Adrenal gland (tissue), 5 donors: ENCODE results near the gene PITRM1.

Experiments
- POLR2A ChIP-seq, 2 donors: fragments of 450-650 bp; IDR thresholded peaks; one replicate each; pipeline ENCODE4 v1.6.1; 2017; ENCODE audit warnings: antibody characterized with exemption in 2 of 2, mild to moderate bottlenecking in 2 of 2, moderate library complexity in 1 of 2
- TF ChIP-seq, protein P1 (sequence below), 6 experiments: fragments of 450-650 bp in 4 of 6; fragments of 200-600 bp in 2 of 6; sonication (generic) in 1 of 6; IDR thresholded peaks; 1 replicate in 5 of 6; 2 replicates in 1 of 6; pipeline versions ENCODE4 v1.5.1 to v1.8.0; 2016 to 2021; ENCODE audit warnings: antibody characterized with exemption in 6 of 6, mild to moderate bottlenecking in 2 of 6, moderate library complexity in 1 of 6
- donor health status: DM: no; HTN: no; CAD: no.

DNA sequence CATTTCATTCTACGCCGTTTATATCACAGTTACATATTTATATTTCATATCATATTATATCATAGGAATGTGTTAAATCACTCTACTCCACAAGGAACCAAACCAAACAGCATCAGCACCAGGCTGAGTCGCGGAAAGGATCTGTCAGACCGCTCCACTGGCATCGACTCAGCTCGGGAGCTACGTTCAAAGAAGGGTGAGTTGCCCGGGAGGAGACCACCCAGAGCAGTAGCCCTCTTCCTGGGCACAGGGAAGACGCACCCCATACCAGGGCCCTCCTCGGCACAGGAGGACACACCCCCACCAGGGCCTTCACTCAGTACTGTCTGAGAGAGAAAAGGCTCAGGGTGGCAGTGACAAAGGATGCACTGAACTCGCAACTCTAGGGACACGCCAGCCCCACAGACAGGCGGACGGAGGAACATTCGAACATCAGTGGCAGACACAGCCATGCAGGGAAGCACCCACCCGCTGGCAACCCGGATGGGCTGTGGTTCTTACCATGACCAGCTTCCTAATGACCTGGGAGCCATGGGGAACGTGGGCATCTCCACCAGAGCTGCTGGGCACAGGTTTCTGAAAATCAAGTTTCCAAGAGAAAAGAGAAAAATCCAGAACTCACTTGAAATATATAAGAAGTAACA is 28.7 kb downstream of the PITRM1 start:
- TF ChIP-seq, protein P1, sequence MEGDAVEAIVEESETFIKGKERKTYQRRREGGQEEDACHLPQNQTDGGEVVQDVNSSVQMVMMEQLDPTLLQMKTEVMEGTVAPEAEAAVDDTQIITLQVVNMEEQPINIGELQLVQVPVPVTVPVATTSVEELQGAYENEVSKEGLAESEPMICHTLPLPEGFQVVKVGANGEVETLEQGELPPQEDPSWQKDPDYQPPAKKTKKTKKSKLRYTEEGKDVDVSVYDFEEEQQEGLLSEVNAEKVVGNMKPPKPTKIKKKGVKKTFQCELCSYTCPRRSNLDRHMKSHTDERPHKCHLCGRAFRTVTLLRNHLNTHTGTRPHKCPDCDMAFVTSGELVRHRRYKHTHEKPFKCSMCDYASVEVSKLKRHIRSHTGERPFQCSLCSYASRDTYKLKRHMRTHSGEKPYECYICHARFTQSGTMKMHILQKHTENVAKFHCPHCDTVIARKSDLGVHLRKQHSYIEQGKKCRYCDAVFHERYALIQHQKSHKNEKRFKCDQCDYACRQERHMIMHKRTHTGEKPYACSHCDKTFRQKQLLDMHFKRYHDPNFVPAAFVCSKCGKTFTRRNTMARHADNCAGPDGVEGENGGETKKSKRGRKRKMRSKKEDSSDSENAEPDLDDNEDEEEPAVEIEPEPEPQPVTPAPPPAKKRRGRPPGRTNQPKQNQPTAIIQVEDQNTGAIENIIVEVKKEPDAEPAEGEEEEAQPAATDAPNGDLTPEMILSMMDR (IDR thresholded peaks at IDR 0.05): no peak
- no peak for TF ChIP-seq POLR2A (IDR thresholded peaks at IDR 0.05)
